IMR-90 (cell line): ENCODE measurements around the gene HMCES. TPM values are rescaled to one million over a fixed set of nuclear protein-coding genes. Genes with fewer than 3 reads are reported as not detected.

Source experiments
- ATAC-seq: fragments of 200-7000 bp; cut with Tn5 transposase; 2 replicates; pipeline ENCODE4 v1.9.1; 2020; ENCODE audit warnings: low read depth, mild to moderate bottlenecking, moderate library complexity
- BruUV-seq: library from RNA; stranded (reverse); fragments of 400-500 nt; replicated peaks from 2 replicates; lab custom pipeline; 2021; lab: Mats Ljungman, UMichigan
- CTCF ChIA-PET: fragments of 300-600 bp; formaldehyde crosslinking; extraction: SDS; loops from one replicate; lab custom pipeline; 2021; ENCODE audit warnings: antibody characterized with exemption; lab: Yijun Ruan, JAX
- POLR2A ChIA-PET: fragments of 300-600 bp; sonication (Branson Sonifier 250); formaldehyde crosslinking; loops from one replicate; lab custom pipeline; 2022; ENCODE audit warnings: antibody characterized with exemption; ENCODE audit not compliant: unreplicated experiment; lab: Charles Lee
- DNase-seq: peaks from one replicate; pipeline ENCODE4 v3.0.0; 2013
- H2AFZ ChIP-seq: replicated peaks from 2 replicates; pipeline ENCODE3; 2013; ENCODE audit warnings: low read length, mild to moderate bottlenecking; ENCODE audit not compliant: poor library complexity
- H2AK5ac ChIP-seq: 2 replicates; pipeline ENCODE4 v1.6.1; 2013; ENCODE audit warnings: low read depth, low read length, inconsistent platforms
- H2AK9ac ChIP-seq: replicated peaks from 2 replicates; pipeline ENCODE3; 2013; ENCODE audit warnings: mild to moderate bottlenecking, low read depth, low read length, moderate library complexity; ENCODE audit not compliant: poor library complexity
- H2BK120ac ChIP-seq: 2 replicates; pipeline ENCODE4 v1.6.1; 2013; ENCODE audit warnings: low read depth, low read length, inconsistent platforms
- H2BK15ac ChIP-seq: 3 replicates; pipeline ENCODE4 v1.6.1; 2013; ENCODE audit warnings: low read depth, low read length, inconsistent platforms
- H2BK20ac ChIP-seq: 2 replicates; pipeline ENCODE4 v1.6.1; 2013; ENCODE audit warnings: low read depth, mild to moderate bottlenecking, inconsistent platforms, low read length, moderate library complexity
- H2BK5ac ChIP-seq: 2 replicates; pipeline ENCODE4 v1.6.1; 2013; ENCODE audit warnings: mild to moderate bottlenecking, low read depth, low read length, inconsistent platforms; ENCODE audit not compliant: poor library complexity, severe bottlenecking
- H3K14ac ChIP-seq: replicated peaks from 2 replicates; pipeline ENCODE4 v1.6.1; 2013; ENCODE audit warnings: low read depth, low read length, inconsistent platforms
- H3K18ac ChIP-seq: 2 replicates; pipeline ENCODE4 v1.6.1; 2013; ENCODE audit warnings: low read depth, low read length, control low read depth
- H3K23ac ChIP-seq: 2 replicates; pipeline ENCODE4 v1.6.1; 2013; ENCODE audit warnings: low read depth, low read length, inconsistent platforms
- H3K27ac ChIP-seq: 2 replicates; pipeline ENCODE4 v1.5.1; 2013; ENCODE audit warnings: mild to moderate bottlenecking, control low read depth, low read length; ENCODE audit not compliant: insufficient read depth
- H3K27me3 ChIP-seq: 2 replicates; pipeline ENCODE4 v1.6.1; 2013; ENCODE audit warnings: low read length; ENCODE audit not compliant: control insufficient read depth, insufficient read depth
- H3K36me3 ChIP-seq: 2 replicates; pipeline ENCODE4 v1.6.1; 2013; ENCODE audit warnings: low read length, mixed read lengths; ENCODE audit not compliant: control insufficient read depth, insufficient read depth
- H3K4ac ChIP-seq: 2 replicates; pipeline ENCODE4 v1.6.1; 2013; ENCODE audit warnings: low read depth, low read length, inconsistent platforms
- H3K4me1 ChIP-seq: 2 replicates; pipeline ENCODE4 v1.6.1; 2013; ENCODE audit warnings: low read length, mixed read lengths; ENCODE audit not compliant: control insufficient read depth, insufficient read depth
- H3K4me2 ChIP-seq: 2 replicates; pipeline ENCODE4 v1.6.1; 2013; ENCODE audit warnings: low read depth, mild to moderate bottlenecking, control low read depth, low read length, moderate library complexity
- H3K4me3 ChIP-seq: 2 replicates; pipeline ENCODE4 v1.5.1; 2013; ENCODE audit warnings: low read depth, mild to moderate bottlenecking, control low read depth, low read length, moderate library complexity; ENCODE audit not compliant: insufficient read depth
- H3K56ac ChIP-seq: 2 replicates; pipeline ENCODE4 v1.6.1; 2013; ENCODE audit warnings: low read length, inconsistent platforms; ENCODE audit not compliant: insufficient read depth; ENCODE audit errors: extremely low read depth
- H3K79me1 ChIP-seq, 2 experiments: 2 replicates each; pipeline ENCODE4 v1.6.1; 2013; ENCODE audit warnings: low read length in 2 of 2, inconsistent platforms in 1 of 2, low read depth in 1 of 2
- H3K9ac ChIP-seq: 2 replicates; pipeline ENCODE4 v1.6.1; 2013; ENCODE audit warnings: low read depth, low read length, control low read depth
- H3K9me1 ChIP-seq: 2 replicates; pipeline ENCODE4 v1.6.1; 2013; ENCODE audit warnings: low read length, inconsistent platforms; ENCODE audit not compliant: insufficient read depth
- H3K9me3 ChIP-seq: 2 replicates; pipeline ENCODE4 v1.6.1; 2013; ENCODE audit warnings: low read length; ENCODE audit not compliant: control insufficient read depth, insufficient read depth
- H4K20me1 ChIP-seq: 2 replicates; pipeline ENCODE4 v1.6.1; 2013; ENCODE audit warnings: low read length, inconsistent platforms; ENCODE audit not compliant: insufficient read depth
- H4K5ac ChIP-seq: 2 replicates; pipeline ENCODE4 v1.6.1; 2013; ENCODE audit warnings: mild to moderate bottlenecking, low read depth, low read length, control low read depth
- H4K8ac ChIP-seq, 2 experiments: 2 replicates each; pipeline ENCODE4 v1.6.1; 2013; ENCODE audit warnings: low read depth in 2 of 2, low read length in 2 of 2, control low read depth in 1 of 2, inconsistent platforms in 1 of 2
- H4K91ac ChIP-seq: 2 replicates; pipeline ENCODE4 v1.6.1; 2013; ENCODE audit warnings: low read depth, low read length, inconsistent platforms; ENCODE audit not compliant: insufficient read depth
- BHLHE40 ChIP-seq: fragments of 150-350 bp; IDR thresholded peaks from 2 replicates; pipeline ENCODE4 v1.6.1; 2016; ENCODE audit warnings: mild to moderate bottlenecking, low read depth, low read length
- CHD1 ChIP-seq: IDR thresholded peaks from 2 replicates; pipeline ENCODE4 v1.6.1; 2012; ENCODE audit warnings: low read depth, low read length, improper control_type of control experiment
- CTCF ChIP-seq: conservative IDR thresholded peaks from 2 replicates; pipeline ENCODE4 v1.5.1; 2012; ENCODE audit warnings: mild to moderate bottlenecking, low read depth, low read length, improper control_type of control experiment
- ELK1 ChIP-seq: fragments of 150-350 bp; IDR thresholded peaks from 2 replicates; pipeline ENCODE4 v1.6.1; 2016; ENCODE audit warnings: low read depth, mild to moderate bottlenecking, low read length, moderate library complexity, borderline replicate concordance
- FOS ChIP-seq: fragments of 150-350 bp; IDR thresholded peaks from 2 replicates; pipeline ENCODE4 v1.6.1; 2016; ENCODE audit warnings: low read depth, low read length
- MAFK ChIP-seq: IDR thresholded peaks from 2 replicates; pipeline ENCODE4 v1.6.1; 2012; ENCODE audit warnings: low read depth, low read length, improper control_type of control experiment
- MAZ ChIP-seq: IDR thresholded peaks from 2 replicates; pipeline ENCODE4 v1.6.1; 2012; ENCODE audit warnings: low read depth, mild to moderate bottlenecking, low read length, improper control_type of control experiment, moderate library complexity, borderline replicate concordance
- NFE2L2 ChIP-seq: fragments of 150-350 bp; IDR thresholded peaks from 2 replicates; pipeline ENCODE4 v1.6.1; 2016; ENCODE audit warnings: low read depth, mild to moderate bottlenecking, low read length
- POLR2A ChIP-seq: IDR thresholded peaks from 2 replicates; pipeline ENCODE4 v1.6.1; 2012; ENCODE audit warnings: mild to moderate bottlenecking, low read depth, low read length
- RFX5 ChIP-seq: IDR thresholded peaks from 2 replicates; pipeline ENCODE4 v1.8.0; 2012; ENCODE audit warnings: low read depth, mild to moderate bottlenecking, low read length, moderate library complexity
- SMC3 ChIP-seq: fragments of 150-350 bp; IDR thresholded peaks from 2 replicates; pipeline ENCODE4 v1.6.1; 2016; ENCODE audit warnings: low read depth, mild to moderate bottlenecking, antibody characterized with exemption, low read length, moderate library complexity
- WGBS, 2 experiments: methylation state at CpG; one replicate each; pipeline versions ENCODE4 v1.1.5 to v1.1.7; 2013; ENCODE audit warnings: missing lambda C conversion rate in 2 of 2; ENCODE audit not compliant: insufficient read length in 1 of 2; ENCODE audit errors: extremely low coverage in 2 of 2; 5-methylcytosine and 5-hydroxymethylcytosine counted together
- dilution Hi-C: fragments of 300-500 bp; cut with HindIII; formaldehyde crosslinking; loops from one replicate; pipeline ENCODE4 v1.14.3; 2018; ENCODE audit warnings: low sequenced_read_pairs; ENCODE audit not compliant: unreplicated experiment
- in situ Hi-C: fragments of 300-500 bp; cut with MboI; formaldehyde crosslinking; loops from 3 replicates; pipeline ENCODE4 v1.14.3; 2019; ENCODE audit warnings: low sequenced_read_pairs, inconsistent platforms, mixed read lengths
- intact Hi-C: fragments of 100-400 bp; cut with micrococcal nuclease; formaldehyde crosslinking; loops from 2 replicates; pipeline ENCODE4 v1.10.0; 2022
- polyA plus RNA-seq, 3 experiments: library from polyadenylated mRNA; depleted of rRNA; stranded (reverse); fragments of >200 nt; gene quantifications; 2 replicates each; pipeline ENCODE4 v1.2.3, GENCODE V29; 2012; ENCODE audit warnings: low replicate concordance in 1 of 3
- total RNA-seq: library from RNA; depleted of rRNA; stranded (reverse); fragments of >200 nt; gene quantifications from 2 replicates; pipeline ENCODE4 v1.2.3, GENCODE V29; 2012
- TF ChIP-seq, protein P1 (sequence below): fragments of 150-350 bp; IDR thresholded peaks from 2 replicates; pipeline ENCODE4 v1.6.1; 2017; ENCODE audit warnings: mild to moderate bottlenecking, antibody characterized with exemption, low read length, low read depth

The HMCES gene
- total and polyA plus RNA-seq, 2 of the 4 experiments (the other 2 are of a cell fraction) = 26.0 to 30.5 TPM

DNA sequence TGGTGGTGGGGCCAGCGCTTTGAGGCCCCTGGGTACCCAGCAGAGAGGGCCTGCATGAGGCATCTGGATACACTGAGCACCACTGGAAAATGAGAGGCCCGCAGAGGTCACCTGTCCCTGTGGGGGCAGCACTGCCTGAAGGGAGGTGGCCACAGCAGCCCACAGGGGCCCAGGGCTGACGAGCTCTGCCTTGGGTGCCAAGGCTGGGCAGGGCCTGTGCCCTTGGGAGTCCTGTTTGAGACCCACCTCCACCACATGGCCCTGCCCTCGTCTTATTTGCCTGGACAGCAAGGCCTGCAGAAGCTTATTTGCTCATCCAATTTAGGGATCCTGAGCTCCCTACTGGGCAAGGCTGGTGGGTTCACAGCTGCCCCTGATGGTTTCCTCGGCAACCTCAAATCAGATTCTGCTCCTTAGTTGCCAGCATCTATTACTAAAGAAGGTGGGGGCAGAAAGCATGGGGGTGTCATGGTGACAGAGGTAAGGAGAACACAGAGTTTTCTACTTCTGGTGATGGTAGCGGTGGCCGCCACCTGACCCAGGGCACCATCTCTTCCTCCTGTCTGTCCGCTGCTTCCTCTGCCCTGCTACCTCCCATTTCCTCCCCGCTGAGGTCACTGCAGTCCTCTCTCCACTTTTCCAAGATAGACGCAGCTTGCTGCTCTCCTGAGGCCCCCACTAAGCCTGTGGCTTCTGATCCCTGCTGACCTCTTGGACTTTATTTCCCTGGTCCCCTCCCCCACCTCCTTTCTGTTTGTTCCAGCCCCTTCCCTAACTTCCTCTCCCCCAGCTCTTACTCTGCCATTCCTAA, 62.9 kb downstream of the HMCES start:
- no peak overlapping the region for H2BK120ac ChIP-seq
- no peak overlapping the region for H4K8ac ChIP-seq
- H4K5ac ChIP-seq = no peak overlapping the region
- no peak overlapping the region for H2BK5ac ChIP-seq
- H3K79me1 ChIP-seq = no peaks in the 10 kb centered on the region
- H2AFZ ChIP-seq = no peak overlapping the region
- H3K23ac ChIP-seq = no peak overlapping the region
- no peak overlapping the region for H3K4ac ChIP-seq
- WGBS, 2 experiments = 79% methylated on average over 8 of the region's 10 CpGs; no CpG with 5 or more reads in 1 of the 2 experiments
- H3K18ac ChIP-seq = no peak overlapping the region
- H3K4me2 ChIP-seq = no peak overlapping the region
- no peak overlapping the region for H3K14ac ChIP-seq
- no peak overlapping the region for H2BK20ac ChIP-seq
- BruUV-seq = no TSS peak
- no peak overlapping the region for H4K91ac ChIP-seq
- peaks cover 15% of the 10 kb centered on the region for H3K27me3 ChIP-seq
- H3K56ac ChIP-seq = no peak overlapping the region
- dilution Hi-C loops (no loop called here), intact Hi-C loops (no loop called here), in situ Hi-C loops (no loop called here)
- H3K9me3 ChIP-seq = no peaks in the 10 kb centered on the region
- no peak overlapping the region for H2AK5ac ChIP-seq
- ChIA-PET POLR2A (no interaction called here), CTCF (interaction anchor here (0.7 kb wide), 1 partner anchor 89 kb away, joined by 3 read pairs; no protein-coding TSS in a partner anchor)
- DNase-seq (no peak), ATAC-seq (no peak)
- no peak for TF ChIP-seq POLR2A
- TF ChIP-seq MAZ = no peak
- TF ChIP-seq MAFK = no peak
- TF ChIP-seq NFE2L2 = no peak
- no peak for TF ChIP-seq CHD1
- TF ChIP-seq CTCF = no peak
- TF ChIP-seq SMC3 = no peak
- no peak for TF ChIP-seq RFX5
- TF ChIP-seq, protein P1, sequence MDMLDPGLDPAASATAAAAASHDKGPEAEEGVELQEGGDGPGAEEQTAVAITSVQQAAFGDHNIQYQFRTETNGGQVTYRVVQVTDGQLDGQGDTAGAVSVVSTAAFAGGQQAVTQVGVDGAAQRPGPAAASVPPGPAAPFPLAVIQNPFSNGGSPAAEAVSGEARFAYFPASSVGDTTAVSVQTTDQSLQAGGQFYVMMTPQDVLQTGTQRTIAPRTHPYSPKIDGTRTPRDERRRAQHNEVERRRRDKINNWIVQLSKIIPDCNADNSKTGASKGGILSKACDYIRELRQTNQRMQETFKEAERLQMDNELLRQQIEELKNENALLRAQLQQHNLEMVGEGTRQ = no peak
- TF ChIP-seq ELK1 = no peak
- TF ChIP-seq FOS = no peak
- no peak for TF ChIP-seq BHLHE40
- H3K36me3 ChIP-seq = no peaks in the 10 kb centered on the region
- no peak overlapping the region for H3K27ac ChIP-seq
- no peak overlapping the region for H2BK15ac ChIP-seq
- peaks cover 6% of the 10 kb centered on the region for H3K4me1 ChIP-seq
- H3K9me1 ChIP-seq = no peaks in the 10 kb centered on the region
- no peaks in the 10 kb centered on the region for H4K20me1 ChIP-seq
- H3K4me3 ChIP-seq = no peak overlapping the region
- no peak overlapping the region for H3K9ac ChIP-seq
- no peak overlapping the region for H2AK9ac ChIP-seq
